GM18526 (cell line): ENCODE measurements around the gene MLLT1.

Experiments
- POLR2A ChIP-seq: IDR thresholded peaks from 3 replicates; pipeline ENCODE4 v1.6.1; 2011; ENCODE audit not compliant: insufficient read length; ENCODE audit errors: extremely low read depth

Gene MLLT1

DNA sequence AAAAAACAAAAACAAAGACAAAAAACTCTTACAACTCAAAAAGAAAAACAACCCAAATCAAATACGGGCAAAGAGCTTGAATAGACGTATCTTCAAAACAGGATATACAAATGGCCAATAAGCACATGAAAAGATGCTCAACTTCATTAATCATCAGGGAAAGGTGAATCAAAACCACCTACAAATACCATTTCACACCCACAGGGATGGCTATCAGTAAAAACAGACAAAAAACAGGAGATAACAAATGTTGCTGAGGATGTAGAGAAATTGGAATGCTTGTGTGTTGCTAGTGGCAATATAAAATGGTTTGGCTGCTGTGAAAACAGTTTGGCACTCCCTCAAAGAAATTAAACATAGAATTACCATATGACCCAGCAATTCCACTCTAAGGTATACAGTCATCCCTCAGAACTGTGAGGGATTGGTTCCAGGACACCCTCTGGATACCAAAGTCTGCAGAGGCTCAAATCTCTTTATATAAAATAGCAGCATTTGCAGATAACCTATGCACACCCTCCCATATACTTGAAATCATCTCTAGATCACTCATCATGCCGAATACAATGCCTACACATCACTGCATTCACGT, 29.7 kb downstream of the MLLT1 start:
- no peak for TF ChIP-seq POLR2A

DNA sequence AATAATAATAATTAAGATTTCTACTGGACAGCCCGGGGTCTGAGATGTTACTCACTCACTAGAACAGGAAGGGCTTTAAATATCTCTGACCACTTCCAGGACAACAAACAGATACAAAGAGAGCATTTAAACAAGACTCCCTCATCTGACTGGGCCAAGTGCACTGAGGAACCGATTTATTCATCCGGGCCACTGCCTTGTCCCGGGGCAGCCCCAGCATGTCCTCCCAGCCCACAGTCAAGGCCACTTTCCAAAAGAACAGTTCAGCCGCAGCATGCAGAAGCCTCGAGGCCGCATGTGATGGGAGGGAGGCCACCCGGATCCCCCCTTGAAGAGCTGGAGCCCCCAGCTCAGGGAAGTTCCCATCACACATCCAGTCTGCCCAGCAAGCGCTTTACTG, 30.5 kb downstream of the MLLT1 start:
- TF ChIP-seq POLR2A, result no peak

DNA sequence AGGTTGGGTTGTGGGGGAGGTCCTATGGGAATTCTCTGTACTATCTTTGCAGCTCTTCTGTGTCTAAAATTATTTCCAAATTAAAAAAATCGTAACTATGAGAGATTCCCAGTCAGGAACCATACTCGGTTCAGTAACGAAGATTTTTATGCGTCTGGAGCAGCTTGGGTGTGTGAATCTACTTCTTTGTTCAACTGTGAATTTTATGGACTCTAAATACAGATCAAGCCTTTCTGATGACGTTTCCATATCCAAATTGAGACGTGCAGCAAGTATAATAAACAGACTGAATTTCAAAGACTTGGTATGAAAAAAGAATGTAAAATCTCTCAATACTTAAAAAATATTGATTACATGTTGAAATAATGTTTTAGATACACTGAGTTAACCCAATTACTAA, 30.9 kb downstream of the MLLT1 start:
- no peak for TF ChIP-seq POLR2A

DNA sequence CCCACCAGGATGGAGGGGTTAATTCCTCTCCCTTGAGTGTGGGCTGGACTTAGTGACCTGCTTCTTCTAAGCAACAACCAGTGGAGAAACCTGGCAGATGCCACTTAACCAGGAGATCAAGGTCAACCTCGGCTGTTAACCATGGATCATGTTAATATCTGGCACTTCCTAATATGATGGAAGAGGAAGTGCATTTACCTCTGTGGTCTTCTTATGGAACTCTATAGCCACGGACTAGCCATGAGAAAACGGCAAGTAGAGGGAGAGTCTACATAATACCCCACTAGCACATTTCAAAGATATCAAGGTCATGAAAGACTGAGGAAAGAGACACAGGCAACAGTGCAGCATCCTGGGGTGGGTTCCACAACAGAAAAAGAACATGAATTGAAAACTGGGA, 31.4 kb downstream of the MLLT1 start:
- no peak for TF ChIP-seq POLR2A

DNA sequence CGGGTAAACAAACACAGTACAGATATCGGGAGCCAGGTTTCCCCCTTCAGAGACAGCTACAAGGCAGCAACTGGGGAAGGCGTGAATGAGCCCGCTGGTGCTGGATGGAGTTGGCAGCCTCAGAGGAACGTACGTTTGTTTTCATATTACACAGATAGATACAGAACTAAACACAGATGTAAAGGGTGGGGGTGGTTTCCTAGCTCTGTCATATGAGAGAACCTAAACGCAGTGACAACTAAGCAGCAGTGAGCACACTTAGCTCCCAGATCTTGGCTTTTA, 32.8 kb downstream of the MLLT1 start:
- no peak for TF ChIP-seq POLR2A

DNA sequence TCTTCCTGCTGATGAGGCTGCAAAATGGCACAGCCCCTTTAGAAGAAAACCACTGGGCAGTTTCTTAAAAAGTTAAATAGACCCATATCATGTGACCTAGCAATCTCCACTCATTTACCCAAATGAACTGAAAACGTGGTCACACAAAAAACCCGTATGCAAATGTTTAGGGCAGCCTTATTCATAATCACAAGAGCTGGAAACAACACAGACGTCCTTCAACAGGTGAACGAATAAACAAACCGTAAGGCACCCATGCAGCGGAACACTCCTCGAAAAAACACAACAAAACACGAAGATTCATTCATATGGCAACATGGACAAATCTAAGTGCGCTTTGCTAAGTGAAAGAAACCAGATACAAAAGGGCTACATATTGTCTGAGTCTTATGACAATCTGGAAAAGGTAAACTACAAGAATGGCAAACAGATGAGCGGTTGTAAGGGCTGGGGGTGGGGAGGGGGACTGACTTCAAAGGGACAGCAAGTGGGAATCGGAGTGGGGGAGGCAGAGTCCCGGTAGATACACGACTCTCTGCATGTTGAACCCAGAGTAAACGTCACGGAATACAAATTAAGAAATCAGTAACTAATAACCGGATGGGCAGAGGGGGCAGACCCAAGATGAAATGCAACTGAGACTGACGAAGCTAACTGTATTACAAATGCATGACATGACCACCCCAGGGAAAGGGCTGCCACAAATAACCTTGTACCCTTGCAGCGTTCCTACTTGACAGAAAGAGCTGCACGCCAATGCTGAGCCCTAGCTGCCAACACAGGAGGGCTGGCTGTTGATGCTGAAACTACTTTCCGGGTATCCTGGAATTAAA, 33.4 kb downstream of the MLLT1 start:
- no peak for TF ChIP-seq POLR2A

DNA sequence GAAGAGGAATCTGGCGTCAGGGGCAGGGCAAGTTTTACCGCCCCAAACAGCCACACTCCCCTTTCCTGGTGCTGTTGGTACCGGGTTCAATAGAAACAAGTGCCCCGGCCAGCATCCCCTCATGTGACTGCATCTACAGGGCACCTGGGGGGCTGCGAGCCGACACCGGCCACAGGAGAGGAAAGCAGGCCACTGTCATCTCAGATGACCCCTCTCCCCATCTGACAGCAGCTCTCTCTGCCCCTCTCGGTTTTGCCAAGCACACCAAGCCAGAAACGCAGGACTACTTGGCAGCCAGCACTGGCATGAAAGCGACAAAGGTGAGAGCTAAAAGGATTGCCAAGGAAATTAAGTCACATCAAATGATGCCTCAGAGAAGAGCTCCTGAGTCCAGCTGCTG, 37.1 kb downstream of the MLLT1 start:
- no peak for TF ChIP-seq POLR2A

DNA sequence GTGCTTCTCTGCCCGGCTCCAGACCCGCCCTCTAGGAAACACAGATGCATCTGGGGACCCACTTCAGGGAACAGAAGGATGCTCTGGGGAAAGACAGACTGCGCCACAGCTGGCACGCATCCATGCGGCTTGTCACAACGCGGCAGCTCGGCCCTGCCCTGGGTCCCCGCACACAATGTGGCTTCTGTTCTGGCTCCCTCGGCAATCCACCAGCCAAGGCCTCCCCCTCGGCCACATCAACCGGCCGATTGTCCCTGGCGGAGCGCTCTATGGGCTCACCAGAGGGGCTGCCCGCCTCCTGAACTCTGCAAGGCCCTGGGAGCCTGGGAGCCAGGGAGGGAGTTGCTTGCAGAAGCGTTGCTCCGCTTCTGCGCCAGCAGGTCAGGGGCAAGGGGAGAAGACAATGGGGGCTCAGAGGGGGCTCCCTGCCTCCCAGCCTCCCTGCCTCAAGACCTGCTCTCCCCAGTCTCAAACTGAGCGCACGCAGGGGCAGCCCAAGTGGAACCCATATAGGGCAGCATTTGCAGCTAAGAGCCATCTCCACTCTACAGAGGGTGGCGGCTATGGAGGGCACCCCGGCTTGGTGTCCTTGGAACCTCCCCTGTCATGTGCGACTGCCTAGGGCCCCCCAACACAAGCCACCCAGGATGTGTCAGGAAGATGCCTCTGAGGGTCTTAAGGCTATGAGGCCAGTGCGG, 37.9 kb downstream of the MLLT1 start:
- TF ChIP-seq POLR2A, result no peak

DNA sequence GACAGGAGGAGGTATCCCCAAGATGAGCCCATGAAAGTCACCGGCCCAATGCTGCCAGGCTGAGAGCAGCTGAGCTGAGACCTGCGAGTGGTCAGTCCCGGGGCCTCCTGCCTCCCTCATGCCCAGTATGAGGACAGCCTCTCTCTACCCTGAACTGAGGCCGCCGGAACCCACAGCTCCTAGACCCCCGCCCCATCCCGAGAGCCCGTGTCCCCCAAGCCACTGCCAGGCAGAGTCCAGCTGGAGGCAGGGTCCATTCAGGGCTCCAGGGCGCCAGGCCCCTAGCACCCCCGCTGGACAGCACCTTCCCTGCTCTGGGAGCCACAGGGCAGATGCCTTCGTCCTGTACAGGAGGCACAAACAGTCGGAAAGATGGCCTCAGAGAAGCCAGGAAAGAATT, 38.7 kb downstream of the MLLT1 start:
- no peak for TF ChIP-seq POLR2A

DNA sequence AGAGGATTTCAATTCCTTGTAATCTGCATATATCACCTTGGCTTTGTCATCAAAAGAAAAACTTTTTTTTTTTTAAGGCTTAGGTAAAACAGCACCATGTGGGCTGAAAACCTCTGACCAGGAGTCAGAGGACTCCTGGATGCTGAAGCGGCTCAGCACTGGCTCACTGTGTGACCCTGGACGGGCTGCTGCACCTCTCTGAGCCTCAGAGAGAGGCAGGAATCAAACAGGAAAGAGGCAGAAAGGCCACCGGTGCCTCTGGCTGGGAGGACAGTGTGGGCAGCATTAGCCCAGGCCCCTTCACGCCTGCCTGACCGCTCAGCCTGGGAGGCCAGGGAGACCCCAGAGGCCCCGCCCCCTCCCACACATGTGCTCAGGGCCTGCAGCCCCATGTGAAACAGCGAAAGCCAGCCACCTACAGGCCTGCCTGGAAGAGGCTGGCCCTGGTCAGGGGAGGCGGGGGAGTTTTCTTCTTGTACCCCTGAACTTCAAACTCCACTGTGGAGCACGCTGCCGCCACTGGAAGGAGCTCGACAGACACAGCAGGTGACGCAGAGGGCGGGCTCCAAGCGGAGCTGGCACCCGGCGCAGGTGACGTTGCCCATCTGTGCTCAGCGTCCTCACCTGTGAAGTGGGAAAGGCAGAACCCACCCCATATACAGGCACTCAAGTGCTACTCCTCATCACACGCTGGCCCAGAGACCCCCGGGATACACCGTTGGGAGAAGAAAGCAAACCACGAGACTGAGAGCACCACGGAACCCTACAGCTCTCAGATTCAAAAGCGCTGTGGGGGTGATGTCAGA, 39.7 kb downstream of the MLLT1 start:
- TF ChIP-seq POLR2A, result no peak

DNA sequence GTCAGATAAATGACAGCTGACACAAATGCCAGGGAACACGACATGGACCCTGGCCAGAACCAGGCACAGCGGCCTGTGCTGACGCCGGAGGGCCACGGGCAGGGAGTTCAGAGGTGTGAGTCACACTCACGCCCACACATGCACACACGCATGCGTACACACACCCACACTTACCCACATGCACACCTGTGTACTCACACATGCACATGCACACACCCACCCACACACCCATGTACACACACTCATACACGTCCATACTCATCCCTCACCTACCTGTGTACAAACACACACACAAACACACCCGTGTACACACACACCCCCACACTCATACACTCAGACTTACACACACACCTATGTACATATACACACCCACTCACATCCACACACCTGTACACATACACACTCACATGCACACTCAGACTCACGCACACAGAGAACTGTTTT, 40.4 kb downstream of the MLLT1 start:
- TF ChIP-seq POLR2A, result no peak

DNA sequence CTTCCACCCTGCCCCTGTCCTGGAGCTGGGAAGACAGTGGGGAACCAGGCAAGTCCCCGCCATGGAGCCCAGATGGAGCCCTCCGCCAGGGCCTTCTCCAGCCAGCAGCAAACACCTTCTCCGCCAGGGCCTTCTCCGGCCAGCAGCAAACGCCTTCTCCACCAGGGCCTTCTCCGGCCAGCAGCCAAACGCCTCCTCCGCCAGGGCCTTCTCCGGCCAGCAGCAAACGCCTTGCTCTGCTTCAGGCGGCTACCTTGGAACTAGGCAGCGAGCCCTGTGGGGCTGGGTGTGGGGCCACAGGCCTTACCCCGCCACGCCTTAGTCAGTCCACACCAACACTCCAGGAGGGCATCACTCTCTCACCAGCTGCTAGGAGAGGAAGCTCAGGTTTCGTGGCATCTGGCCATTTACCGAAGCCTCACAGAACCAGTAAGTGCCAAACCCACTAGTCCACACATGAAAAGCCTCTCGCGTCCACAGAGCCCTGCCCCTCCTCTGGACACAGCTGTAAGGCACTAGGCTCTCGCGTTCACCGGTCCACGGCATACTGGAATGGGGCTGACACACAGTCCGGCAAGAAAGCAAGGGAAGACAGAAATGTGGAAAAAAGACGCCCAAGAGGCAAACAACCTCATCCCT, 41.0 kb downstream of the MLLT1 start:
- TF ChIP-seq POLR2A, result no peak

DNA sequence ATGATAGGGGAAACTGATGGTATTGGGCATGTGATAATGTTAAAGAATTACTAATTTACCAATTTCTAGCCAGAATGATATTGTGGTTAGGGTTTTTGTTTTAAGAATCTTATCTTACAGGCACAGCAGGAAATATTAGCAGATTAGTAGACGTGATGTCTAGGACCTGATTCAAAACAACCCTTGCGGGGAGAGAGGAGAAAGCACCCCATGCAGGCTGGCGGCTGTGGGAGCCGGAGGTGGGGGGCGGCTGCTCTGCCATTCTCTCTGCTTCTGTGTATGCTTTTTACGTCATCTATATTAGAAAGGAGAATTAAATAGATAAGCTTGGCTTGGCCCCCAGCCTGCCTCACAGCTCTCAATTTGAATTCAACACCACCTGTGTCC, 41.5 kb downstream of the MLLT1 start:
- no peak for TF ChIP-seq POLR2A

DNA sequence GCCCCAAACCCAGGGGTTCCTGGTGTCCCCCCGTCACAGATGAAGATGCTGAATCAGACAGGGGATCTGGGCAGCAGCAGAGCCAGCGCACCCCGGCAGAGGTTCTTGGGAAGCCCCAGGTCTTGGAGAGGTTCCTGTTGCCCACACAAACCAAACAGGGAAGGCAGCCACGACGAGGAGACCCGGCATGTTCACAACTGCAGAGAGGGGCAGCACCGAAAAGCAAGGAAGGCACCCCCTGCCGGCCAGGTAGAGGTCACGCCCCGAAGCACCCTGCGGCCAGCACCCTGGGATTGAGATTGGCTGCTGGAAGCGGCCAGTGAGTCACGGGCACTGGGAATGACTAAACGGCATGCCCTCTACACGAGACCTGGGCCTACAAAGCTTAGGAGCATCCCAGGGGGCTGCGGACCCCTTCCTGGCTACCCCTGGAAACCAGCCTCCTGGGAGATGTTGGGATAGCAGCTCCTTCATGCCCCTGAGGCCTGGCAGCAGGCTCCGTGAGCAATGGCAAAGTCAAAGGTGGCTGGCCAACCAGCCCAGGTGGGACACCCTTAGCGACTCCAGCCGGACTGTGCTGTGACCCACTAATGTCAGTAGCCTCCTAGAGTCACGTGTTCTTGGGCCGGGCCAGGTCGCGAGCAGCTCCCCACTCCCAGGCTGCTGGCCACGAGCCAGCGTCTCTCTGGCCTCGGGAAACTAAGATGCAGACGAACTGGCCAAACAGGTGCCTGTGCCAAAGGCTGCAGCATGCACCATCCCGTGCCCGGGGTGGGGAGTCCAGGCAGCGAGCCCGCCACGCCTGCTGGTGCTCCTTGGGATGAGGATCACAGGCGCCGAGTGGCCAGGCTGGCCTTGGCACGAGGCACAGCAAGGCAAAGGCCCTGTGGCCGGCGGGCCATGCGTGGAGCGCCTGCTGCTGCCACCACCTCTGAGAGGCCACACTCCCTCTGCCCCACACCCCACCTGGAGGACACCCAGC, 43.2 kb downstream of the MLLT1 start:
- no peak for TF ChIP-seq POLR2A
